ENCODE measurements around the gene SRSF8.

DNA sequence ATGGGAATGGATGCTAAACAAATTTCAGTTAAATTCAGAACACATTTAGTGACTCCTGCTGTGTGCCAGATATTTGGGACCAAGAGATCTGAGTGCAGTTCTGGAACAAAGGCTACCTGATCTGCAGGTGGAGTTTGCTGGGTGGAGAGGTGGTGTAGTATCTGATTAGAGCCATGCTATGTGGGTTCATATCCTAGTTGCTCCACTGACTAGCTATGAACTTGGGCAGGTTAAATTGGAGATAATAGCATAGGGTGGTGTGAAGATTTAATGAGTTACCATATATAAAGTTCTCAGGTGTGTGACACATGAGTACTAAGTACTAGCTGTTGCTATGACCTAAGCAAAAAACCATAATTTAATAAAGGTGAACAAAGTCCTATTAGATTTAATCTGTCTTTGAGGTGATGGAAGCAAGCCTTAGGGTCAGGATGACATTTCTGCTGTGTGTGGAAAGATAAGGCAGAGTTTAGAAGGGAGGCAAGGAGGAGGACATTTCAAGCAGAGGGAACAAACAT is 25.0 kb downstream of the SRSF8 start:
- TF ChIP-seq, protein P1, sequence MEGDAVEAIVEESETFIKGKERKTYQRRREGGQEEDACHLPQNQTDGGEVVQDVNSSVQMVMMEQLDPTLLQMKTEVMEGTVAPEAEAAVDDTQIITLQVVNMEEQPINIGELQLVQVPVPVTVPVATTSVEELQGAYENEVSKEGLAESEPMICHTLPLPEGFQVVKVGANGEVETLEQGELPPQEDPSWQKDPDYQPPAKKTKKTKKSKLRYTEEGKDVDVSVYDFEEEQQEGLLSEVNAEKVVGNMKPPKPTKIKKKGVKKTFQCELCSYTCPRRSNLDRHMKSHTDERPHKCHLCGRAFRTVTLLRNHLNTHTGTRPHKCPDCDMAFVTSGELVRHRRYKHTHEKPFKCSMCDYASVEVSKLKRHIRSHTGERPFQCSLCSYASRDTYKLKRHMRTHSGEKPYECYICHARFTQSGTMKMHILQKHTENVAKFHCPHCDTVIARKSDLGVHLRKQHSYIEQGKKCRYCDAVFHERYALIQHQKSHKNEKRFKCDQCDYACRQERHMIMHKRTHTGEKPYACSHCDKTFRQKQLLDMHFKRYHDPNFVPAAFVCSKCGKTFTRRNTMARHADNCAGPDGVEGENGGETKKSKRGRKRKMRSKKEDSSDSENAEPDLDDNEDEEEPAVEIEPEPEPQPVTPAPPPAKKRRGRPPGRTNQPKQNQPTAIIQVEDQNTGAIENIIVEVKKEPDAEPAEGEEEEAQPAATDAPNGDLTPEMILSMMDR (conservative IDR thresholded peaks at IDR 0.05 in 1 of 2, IDR thresholded peaks at IDR 0.05 in 1 of 2; ENCODE audit: extremely low read depth in 1 of 2, insufficient read depth in 1 of 2, low read depth in 1 of 2, low read length in 2 of 2) = no peak
- no peak for TF ChIP-seq EZH2 (IDR thresholded peaks at IDR 0.05; ENCODE audit: borderline replicate concordance, low read length)
